K562 (cell line): Measurements from ENCODE around the gene DVL3. TPM values are rescaled to one million over a fixed set of nuclear protein-coding genes. Genes with fewer than 3 reads are reported as not detected.

ENCODE experiments used
- ETS2 ChIP-seq: IDR thresholded peaks from 2 replicates; pipeline ENCODE4 v1.6.1; 2016; ENCODE audit warnings: borderline replicate concordance, missing genetic modification characterization, mild to moderate bottlenecking, moderate library complexity, missing compliant biosample characterization; ENCODE audit not compliant: poor library complexity, severe bottlenecking
- NCOR1 ChIP-seq: fragments of 450-650 bp; IDR thresholded peaks from 2 replicates; pipeline ENCODE4 v1.6.1; 2016; ENCODE audit warnings: mild to moderate bottlenecking, moderate library complexity
- POLR2B ChIP-seq: fragments of 450-650 bp; IDR thresholded peaks from 2 replicates; pipeline ENCODE4 v1.6.1; 2018; ENCODE audit warnings: low read depth; ENCODE audit not compliant: partially characterized antibody
- SMARCC2 ChIP-seq: fragments of 450-650 bp; IDR thresholded peaks from 2 replicates; pipeline ENCODE4 v1.6.1; 2017; ENCODE audit warnings: antibody characterized with exemption, moderate library complexity, mild to moderate bottlenecking, low read depth
- XRCC5 ChIP-seq: fragments of 200-400 bp; formaldehyde crosslinking; IDR thresholded peaks from 2 replicates; pipeline ENCODE4 v1.6.1; 2017; ENCODE audit warnings: low read depth, mild to moderate bottlenecking, low read length
- ZKSCAN8 ChIP-seq: fragments of 200-800 bp; sonication (Bioruptor generic); IDR thresholded peaks from 2 replicates; pipeline ENCODE4 v1.6.1; 2016; ENCODE audit warnings: missing genetic modification characterization, missing compliant biosample characterization
- ZNF324 ChIP-seq: fragments of 250-450 bp; sonication (Bioruptor Pico); IDR thresholded peaks from 2 replicates; pipeline ENCODE4 v1.4.0; 2020; ENCODE audit warnings: mild to moderate bottlenecking
- ZNF57 ChIP-seq: fragments of 450-650 bp; formaldehyde crosslinking; IDR thresholded peaks from 2 replicates; pipeline ENCODE4 v1.4.0; 2020; ENCODE audit warnings: mild to moderate bottlenecking, moderate library complexity
- polyA plus RNA-seq, 8 experiments: library from polyadenylated mRNA; depleted of rRNA in 4 of 8; stranded (reverse) in 5 of 8; unstranded in 3 of 8; fragments of >200 nt; fragmentation: Nextera tagmentation in 2 of 8; fragmentation: Illumina TruSeq in 1 of 8; extraction: Ambion mirVana in 2 of 8; extraction: Trizol in 1 of 8; gene quantifications; 2 replicates each; pipeline versions ENCODE4 v1.2.1 to v1.2.3, GENCODE V29; 2011 to 2014; ENCODE audit warnings: inconsistent platforms in 1 of 8, missing spikeins in 1 of 8
- total RNA-seq, 7 experiments: library from RNA; depleted of rRNA in 6 of 7; stranded (reverse); fragments of >200 nt in 6 of 7; fragmentation: Illumina TruSeq in 2 of 7; extraction: Trizol in 2 of 7; gene quantifications; 2 replicates each; pipeline versions ENCODE4 v1.2.1 to v1.2.3, GENCODE V29; 2011 to 2021; ENCODE audit warnings: low replicate concordance in 1 of 7
- TF ChIP-seq, protein P1 (sequence below): sonication (generic); formaldehyde crosslinking; IDR thresholded peaks from 2 replicates; pipeline ENCODE4 v1.8.1; 2022; ENCODE audit warnings: missing genetic modification reagents
- TF ChIP-seq, protein P2 (sequence below): fragments of 200-800 bp; sonication (Bioruptor generic); IDR thresholded peaks from 2 replicates; pipeline ENCODE4 v1.6.1; 2017; ENCODE audit warnings: missing genetic modification characterization, missing compliant biosample characterization
- TF ChIP-seq, protein P3 (sequence below): fragments of 250-450 bp; sonication (Bioruptor Pico); IDR thresholded peaks from 2 replicates; pipeline ENCODE4 v1.5.0; 2021
- TF ChIP-seq, protein P4 (sequence below): fragments of 250-450 bp; sonication (Bioruptor Pico); IDR thresholded peaks from 2 replicates; pipeline ENCODE4 v1.8.0; 2022; ENCODE audit warnings: inconsistent platforms, mild to moderate bottlenecking, moderate library complexity, borderline replicate concordance
- TF ChIP-seq, protein P5 (sequence below): fragments of 250-450 bp; sonication (Bioruptor Pico); IDR thresholded peaks from 2 replicates; pipeline ENCODE4 v1.4.0; 2020; ENCODE audit warnings: mild to moderate bottlenecking, moderate library complexity
- TF ChIP-seq, protein P6 (sequence below), 2 experiments: fragments of 150-350 bp in 1 of 2; IDR thresholded peaks; 2 replicates each; pipeline ENCODE4 v1.6.1; 2012 to 2016; ENCODE audit warnings: low read depth in 2 of 2, low read length in 2 of 2, mild to moderate bottlenecking in 1 of 2, moderate library complexity in 1 of 2

The DVL3 gene
- total and polyA plus RNA-seq, 9 of the 15 experiments (the other 6 are each of a cell fraction or from before 2014, with no cell fraction given), result 3.1 to 57.9 (median 20.1) TPM

DNA sequence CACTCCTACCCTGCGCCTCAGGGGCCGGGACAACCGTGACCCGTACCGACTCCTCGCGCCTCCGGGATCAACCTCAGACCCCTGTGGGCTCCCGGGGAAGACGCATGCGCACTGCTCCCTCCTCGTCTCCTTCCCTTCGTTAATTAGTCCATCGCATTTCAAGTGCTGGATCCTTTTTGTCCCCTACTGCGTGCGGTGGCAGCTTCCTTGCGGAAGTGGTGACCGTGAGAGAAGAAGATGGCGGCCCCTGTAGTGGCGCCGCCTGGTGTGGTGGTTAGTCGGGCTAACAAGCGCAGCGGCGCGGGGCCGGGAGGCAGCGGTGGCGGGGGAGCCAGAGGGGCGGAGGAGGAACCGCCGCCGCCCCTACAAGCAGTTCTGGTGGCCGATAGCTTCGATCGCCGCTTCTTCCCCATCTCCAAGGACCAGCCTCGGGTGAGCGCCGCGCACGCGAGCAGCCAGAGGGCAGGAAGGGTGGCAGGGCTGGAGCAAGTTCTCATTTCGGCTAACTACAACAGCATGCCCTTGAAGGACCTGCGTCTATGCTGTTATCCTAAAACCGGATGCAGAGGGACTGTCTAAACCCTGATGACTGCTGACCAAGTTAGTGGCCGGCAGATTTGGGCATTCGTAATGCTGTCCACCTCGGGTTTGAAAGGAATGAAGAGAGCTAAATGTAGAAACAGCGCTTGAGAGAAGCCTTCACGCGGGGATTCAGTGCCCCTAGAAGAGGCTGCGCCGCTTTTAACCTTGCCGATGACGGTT is 19.8 kb upstream of the DVL3 start, which contains the start of gene EIF2B5 (continued):
- TF ChIP-seq, protein P1, sequence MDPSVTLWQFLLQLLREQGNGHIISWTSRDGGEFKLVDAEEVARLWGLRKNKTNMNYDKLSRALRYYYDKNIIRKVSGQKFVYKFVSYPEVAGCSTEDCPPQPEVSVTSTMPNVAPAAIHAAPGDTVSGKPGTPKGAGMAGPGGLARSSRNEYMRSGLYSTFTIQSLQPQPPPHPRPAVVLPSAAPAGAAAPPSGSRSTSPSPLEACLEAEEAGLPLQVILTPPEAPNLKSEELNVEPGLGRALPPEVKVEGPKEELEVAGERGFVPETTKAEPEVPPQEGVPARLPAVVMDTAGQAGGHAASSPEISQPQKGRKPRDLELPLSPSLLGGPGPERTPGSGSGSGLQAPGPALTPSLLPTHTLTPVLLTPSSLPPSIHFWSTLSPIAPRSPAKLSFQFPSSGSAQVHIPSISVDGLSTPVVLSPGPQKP (CRISPR knock-in tag), result no peak
- TF ChIP-seq ZNF324 (no peak), POLR2B (peak; percentile 82), XRCC5 (peak; percentile 42; the same call in 1 of the 2 replicates), ETS2 (no peak), SMARCC2 (no peak), ZKSCAN8 (CRISPR knock-in tag) (no peak), ZNF57 (CRISPR knock-in tag) (no peak), NCOR1 (peak; percentile 44; the same call in 1 of the 2 replicates)
- TF ChIP-seq, protein P2, sequence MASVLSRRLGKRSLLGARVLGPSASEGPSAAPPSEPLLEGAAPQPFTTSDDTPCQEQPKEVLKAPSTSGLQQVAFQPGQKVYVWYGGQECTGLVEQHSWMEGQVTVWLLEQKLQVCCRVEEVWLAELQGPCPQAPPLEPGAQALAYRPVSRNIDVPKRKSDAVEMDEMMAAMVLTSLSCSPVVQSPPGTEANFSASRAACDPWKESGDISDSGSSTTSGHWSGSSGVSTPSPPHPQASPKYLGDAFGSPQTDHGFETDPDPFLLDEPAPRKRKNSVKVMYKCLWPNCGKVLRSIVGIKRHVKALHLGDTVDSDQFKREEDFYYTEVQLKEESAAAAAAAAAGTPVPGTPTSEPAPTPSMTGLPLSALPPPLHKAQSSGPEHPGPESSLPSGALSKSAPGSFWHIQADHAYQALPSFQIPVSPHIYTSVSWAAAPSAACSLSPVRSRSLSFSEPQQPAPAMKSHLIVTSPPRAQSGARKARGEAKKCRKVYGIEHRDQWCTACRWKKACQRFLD (CRISPR knock-in tag), result no peak
- TF ChIP-seq, protein P3, sequence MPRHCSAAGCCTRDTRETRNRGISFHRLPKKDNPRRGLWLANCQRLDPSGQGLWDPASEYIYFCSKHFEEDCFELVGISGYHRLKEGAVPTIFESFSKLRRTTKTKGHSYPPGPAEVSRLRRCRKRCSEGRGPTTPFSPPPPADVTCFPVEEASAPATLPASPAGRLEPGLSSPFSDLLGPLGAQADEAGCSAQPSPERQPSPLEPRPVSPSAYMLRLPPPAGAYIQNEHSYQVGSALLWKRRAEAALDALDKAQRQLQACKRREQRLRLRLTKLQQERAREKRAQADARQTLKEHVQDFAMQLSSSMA, result no peak
- TF ChIP-seq, protein P4, sequence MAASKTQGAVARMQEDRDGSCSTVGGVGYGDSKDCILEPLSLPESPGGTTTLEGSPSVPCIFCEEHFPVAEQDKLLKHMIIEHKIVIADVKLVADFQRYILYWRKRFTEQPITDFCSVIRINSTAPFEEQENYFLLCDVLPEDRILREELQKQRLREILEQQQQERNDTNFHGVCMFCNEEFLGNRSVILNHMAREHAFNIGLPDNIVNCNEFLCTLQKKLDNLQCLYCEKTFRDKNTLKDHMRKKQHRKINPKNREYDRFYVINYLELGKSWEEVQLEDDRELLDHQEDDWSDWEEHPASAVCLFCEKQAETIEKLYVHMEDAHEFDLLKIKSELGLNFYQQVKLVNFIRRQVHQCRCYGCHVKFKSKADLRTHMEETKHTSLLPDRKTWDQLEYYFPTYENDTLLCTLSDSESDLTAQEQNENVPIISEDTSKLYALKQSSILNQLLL (CRISPR knock-in tag), result no peak
- TF ChIP-seq, protein P5, sequence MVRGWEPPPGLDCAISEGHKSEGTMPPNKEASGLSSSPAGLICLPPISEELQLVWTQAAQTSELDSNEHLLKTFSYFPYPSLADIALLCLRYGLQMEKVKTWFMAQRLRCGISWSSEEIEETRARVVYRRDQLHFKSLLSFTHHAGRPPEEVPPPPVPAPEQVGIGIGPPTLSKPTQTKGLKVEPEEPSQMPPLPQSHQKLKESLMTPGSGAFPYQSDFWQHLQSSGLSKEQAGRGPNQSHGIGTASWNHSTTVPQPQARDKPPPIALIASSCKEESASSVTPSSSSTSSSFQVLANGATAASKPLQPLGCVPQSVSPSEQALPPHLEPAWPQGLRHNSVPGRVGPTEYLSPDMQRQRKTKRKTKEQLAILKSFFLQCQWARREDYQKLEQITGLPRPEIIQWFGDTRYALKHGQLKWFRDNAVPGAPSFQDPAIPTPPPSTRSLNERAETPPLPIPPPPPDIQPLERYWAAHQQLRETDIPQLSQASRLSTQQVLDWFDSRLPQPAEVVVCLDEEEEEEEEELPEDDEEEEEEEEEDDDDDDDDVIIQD (CRISPR knock-in tag), result no peak
- TF ChIP-seq, protein P6, sequence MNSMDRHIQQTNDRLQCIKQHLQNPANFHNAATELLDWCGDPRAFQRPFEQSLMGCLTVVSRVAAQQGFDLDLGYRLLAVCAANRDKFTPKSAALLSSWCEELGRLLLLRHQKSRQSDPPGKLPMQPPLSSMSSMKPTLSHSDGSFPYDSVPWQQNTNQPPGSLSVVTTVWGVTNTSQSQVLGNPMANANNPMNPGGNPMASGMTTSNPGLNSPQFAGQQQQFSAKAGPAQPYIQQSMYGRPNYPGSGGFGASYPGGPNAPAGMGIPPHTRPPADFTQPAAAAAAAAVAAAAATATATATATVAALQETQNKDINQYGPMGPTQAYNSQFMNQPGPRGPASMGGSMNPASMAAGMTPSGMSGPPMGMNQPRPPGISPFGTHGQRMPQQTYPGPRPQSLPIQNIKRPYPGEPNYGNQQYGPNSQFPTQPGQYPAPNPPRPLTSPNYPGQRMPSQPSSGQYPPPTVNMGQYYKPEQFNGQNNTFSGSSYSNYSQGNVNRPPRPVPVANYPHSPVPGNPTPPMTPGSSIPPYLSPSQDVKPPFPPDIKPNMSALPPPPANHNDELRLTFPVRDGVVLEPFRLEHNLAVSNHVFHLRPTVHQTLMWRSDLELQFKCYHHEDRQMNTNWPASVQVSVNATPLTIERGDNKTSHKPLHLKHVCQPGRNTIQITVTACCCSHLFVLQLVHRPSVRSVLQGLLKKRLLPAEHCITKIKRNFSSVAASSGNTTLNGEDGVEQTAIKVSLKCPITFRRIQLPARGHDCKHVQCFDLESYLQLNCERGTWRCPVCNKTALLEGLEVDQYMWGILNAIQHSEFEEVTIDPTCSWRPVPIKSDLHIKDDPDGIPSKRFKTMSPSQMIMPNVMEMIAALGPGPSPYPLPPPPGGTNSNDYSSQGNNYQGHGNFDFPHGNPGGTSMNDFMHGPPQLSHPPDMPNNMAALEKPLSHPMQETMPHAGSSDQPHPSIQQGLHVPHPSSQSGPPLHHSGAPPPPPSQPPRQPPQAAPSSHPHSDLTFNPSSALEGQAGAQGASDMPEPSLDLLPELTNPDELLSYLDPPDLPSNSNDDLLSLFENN (IDR thresholded peaks at IDR 0.05; ENCODE audit: low read depth in 2 of 2, low read length in 2 of 2), result peak in 1 of 2 experiments; percentile 68; a peak in 1 of 4 replicates
